Hepatocyte (in vitro differentiated cells): ENCODE measurements around the gene HOXC6. TPM values are rescaled to one million over a fixed set of nuclear protein-coding genes. Genes with fewer than 3 reads are reported as not detected.

ENCODE experiments used
- DNase-seq: peaks from one replicate; pipeline ENCODE4 v3.0.0-alpha.2; 2016; ENCODE audit warnings: low spot score
- H2AFZ ChIP-seq: fragments of 200-600 bp; sonication (generic); 2 replicates; pipeline ENCODE4 v1.6.0; 2016; ENCODE audit warnings: antibody characterized with exemption, mild to moderate bottlenecking
- H3K27ac ChIP-seq: fragments of 200-600 bp; sonication (generic); 2 replicates; pipeline ENCODE4 v1.5.1; 2016; ENCODE audit warnings: mild to moderate bottlenecking
- H3K27me3 ChIP-seq: fragments of 200-600 bp; sonication (generic); 2 replicates; pipeline ENCODE4 v1.6.1; 2016
- H3K36me3 ChIP-seq: fragments of 200-600 bp; sonication (generic); replicated peaks from 2 replicates; pipeline ENCODE4 v1.5.1; 2016; ENCODE audit warnings: low read depth; ENCODE audit not compliant: insufficient read depth
- H3K4me1 ChIP-seq: fragments of 200-600 bp; sonication (generic); 2 replicates; pipeline ENCODE4 v1.5.1; 2016; ENCODE audit warnings: mild to moderate bottlenecking, moderate library complexity; ENCODE audit not compliant: insufficient read depth
- H3K4me2 ChIP-seq: fragments of 200-600 bp; sonication (generic); 2 replicates; pipeline ENCODE4 v1.6.0; 2016
- H3K4me3 ChIP-seq: fragments of 200-600 bp; sonication (generic); 2 replicates; pipeline ENCODE4 v1.5.1; 2016; ENCODE audit warnings: mild to moderate bottlenecking
- H3K79me2 ChIP-seq: fragments of 200-600 bp; sonication (generic); 2 replicates; pipeline ENCODE4 v1.6.0; 2017; ENCODE audit warnings: mild to moderate bottlenecking
- H3K9me2 ChIP-seq: fragments of 200-600 bp; sonication (generic); replicated peaks from 2 replicates; pipeline ENCODE4 v1.6.0; 2017; ENCODE audit warnings: mild to moderate bottlenecking; ENCODE audit not compliant: insufficient read depth
- H3K9me3 ChIP-seq: fragments of 200-600 bp; sonication (generic); 2 replicates; pipeline ENCODE4 v1.5.1; 2016; ENCODE audit warnings: low read depth, mild to moderate bottlenecking
- H4K20me1 ChIP-seq: fragments of 200-600 bp; sonication (generic); 2 replicates; pipeline ENCODE4 v1.6.0; 2016; ENCODE audit warnings: mild to moderate bottlenecking; ENCODE audit not compliant: insufficient read depth, poor library complexity, severe bottlenecking
- CTCF ChIP-seq: fragments of 200-600 bp; sonication (generic); IDR thresholded peaks from 2 replicates; pipeline ENCODE4 v1.5.1; 2016; ENCODE audit warnings: antibody characterized with exemption, mild to moderate bottlenecking; ENCODE audit not compliant: poor library complexity
- EZH2 ChIP-seq: fragments of 200-600 bp; sonication (generic); IDR thresholded peaks from 2 replicates; pipeline ENCODE4 v1.6.1; 2016; ENCODE audit warnings: antibody characterized with exemption, mild to moderate bottlenecking, borderline replicate concordance
- EZH2phosphoT487 ChIP-seq: fragments of 200-600 bp; sonication (generic); IDR thresholded peaks from one replicate; pipeline ENCODE4 v1.6.1; 2018; ENCODE audit warnings: antibody characterized with exemption, mild to moderate bottlenecking, low read depth, moderate library complexity; ENCODE audit not compliant: unreplicated experiment, severe bottlenecking
- WGBS: methylation state at CpG from one replicate; pipeline ENCODE4 v1.1.6; 2016; ENCODE audit warnings: low lambda C conversion rate; ENCODE audit errors: missing lambda C conversion rate; 5-methylcytosine and 5-hydroxymethylcytosine counted together
- polyA plus RNA-seq: library from polyadenylated mRNA; unstranded; fragments of >200 nt; fragmentation: Nextera tagmentation; extraction: Ambion mirVana; gene quantifications from 2 replicates; pipeline ENCODE4 v1.2.1, GENCODE V29; 2016
- total RNA-seq: library from RNA; depleted of rRNA; stranded (reverse); fragments of >200 nt; gene quantifications from 2 replicates; pipeline ENCODE4 v1.2.3, GENCODE V29; 2014

Gene HOXC6
- total and polyA plus RNA-seq, 2 experiments from 2014 or later: 4.5 to 11.1 TPM

- Histone ChIP-seq H3K27ac (peak overlapping the region; percentile 23), H3K9me3 (no peaks in the 10 kb centered on the region), H3K4me2 (peak overlapping the region; percentile 78), H3K4me1 (peaks cover 28% of the 10 kb centered on the region), H3K9me2 (no peaks in the 10 kb centered on the region), H2AFZ (no peak overlapping the region), H3K27me3 (peaks cover 93% of the 10 kb centered on the region), H3K4me3 (no peak overlapping the region), H4K20me1 (no peaks in the 10 kb centered on the region), H3K36me3 (no peaks in the 10 kb centered on the region), H3K79me2 (no peaks in the 10 kb centered on the region)
- 15% methylated on average over 10 of the region's 10 CpGs for WGBS
- no peak for TF ChIP-seq EZH2
- TF ChIP-seq CTCF: no peak
- no peak for TF ChIP-seq EZH2phosphoT487
- peak; percentile 51 for DNase-seq
These were observed 24.3 kb downstream of the HOXC6 start for GRCh38 chr12:54052438-54053002.

GRCh38 chr12:54053003-54053750 lies 24.9 kb downstream of the HOXC6 start:
- no peaks in the 10 kb centered on the region for H3K9me2 ChIP-seq
- peak overlapping the region; percentile 55 for H3K4me3 ChIP-seq
- peak; percentile 6 for TF ChIP-seq EZH2
- no peak for TF ChIP-seq CTCF
- TF ChIP-seq EZH2phosphoT487: no peak
- H3K4me1 ChIP-seq: peaks cover 28% of the 10 kb centered on the region
- H3K27me3 ChIP-seq: peaks cover 93% of the 10 kb centered on the region
- peak overlapping the region; percentile 23 for H3K27ac ChIP-seq
- no peak for DNase-seq
- no peak overlapping the region for H2AFZ ChIP-seq
- no peaks in the 10 kb centered on the region for H3K9me3 ChIP-seq
- H3K4me2 ChIP-seq: peak overlapping the region; percentile 78
- WGBS: 18% methylated on average over 22 of the region's 22 CpGs
- H3K36me3 ChIP-seq: no peaks in the 10 kb centered on the region
- no peaks in the 10 kb centered on the region for H4K20me1 ChIP-seq
- no peaks in the 10 kb centered on the region for H3K79me2 ChIP-seq

GRCh38 chr12:54053751-54054741 lies 25.8 kb downstream of the HOXC6 start, which contains the start of gene HOXC4:
TSS of gene HOXC4 (plus strand) at chr12:54053835. CDS start at chr12:54053923, 88 bp downstream.
- H3K79me2 ChIP-seq: no peaks in the 10 kb centered on the region
- peaks cover 92% of the 10 kb centered on the region for H3K27me3 ChIP-seq
- H3K27ac ChIP-seq: peak within 1 kb of the TSS; percentile 23
- no peaks in the 10 kb centered on the region for H3K9me3 ChIP-seq
- H3K9me2 ChIP-seq: no peaks in the 10 kb centered on the region
- peaks cover 28% of the 10 kb centered on the region for H3K4me1 ChIP-seq
- peak within 1 kb of the TSS; percentile 78 for H3K4me2 ChIP-seq
- 11% methylated on average over 30 of the region's 52 CpGs for WGBS
- H4K20me1 ChIP-seq: no peaks in the 10 kb centered on the region
- no peak within 1 kb of the TSS for H2AFZ ChIP-seq
- H3K4me3 ChIP-seq: peak within 1 kb of the TSS; percentile 55
- no peaks in the 10 kb centered on the region for H3K36me3 ChIP-seq
- TF ChIP-seq EZH2phosphoT487 (peak; percentile 30), EZH2 (no peak)
- DNase-seq: no peak
